GM21723 (cell line): ENCODE results near the gene TUBA1C.
A peak's percentile ranks its signal among the peaks of the same experiment; 100 is the strongest.
"Not testable (repeated sequence)": the region's sequence is repeated elsewhere in the genome, so short reads cannot be mapped to it uniquely, and the experiment has no call there.

Experiments used
- ATAC-seq: cut with Tn5 transposase; IDR thresholded peaks from one replicate; pipeline ENCODE4 v1.9.1; 2021; ENCODE audit warnings: mild to moderate bottlenecking, moderate library complexity; ENCODE audit not compliant: unreplicated experiment

The TUBA1C gene

GRCh38 chr12:49255456-49255855 is 9.4 kb upstream of the TUBA1C start:
- ATAC-seq, result not testable (repeated sequence)

DNA sequence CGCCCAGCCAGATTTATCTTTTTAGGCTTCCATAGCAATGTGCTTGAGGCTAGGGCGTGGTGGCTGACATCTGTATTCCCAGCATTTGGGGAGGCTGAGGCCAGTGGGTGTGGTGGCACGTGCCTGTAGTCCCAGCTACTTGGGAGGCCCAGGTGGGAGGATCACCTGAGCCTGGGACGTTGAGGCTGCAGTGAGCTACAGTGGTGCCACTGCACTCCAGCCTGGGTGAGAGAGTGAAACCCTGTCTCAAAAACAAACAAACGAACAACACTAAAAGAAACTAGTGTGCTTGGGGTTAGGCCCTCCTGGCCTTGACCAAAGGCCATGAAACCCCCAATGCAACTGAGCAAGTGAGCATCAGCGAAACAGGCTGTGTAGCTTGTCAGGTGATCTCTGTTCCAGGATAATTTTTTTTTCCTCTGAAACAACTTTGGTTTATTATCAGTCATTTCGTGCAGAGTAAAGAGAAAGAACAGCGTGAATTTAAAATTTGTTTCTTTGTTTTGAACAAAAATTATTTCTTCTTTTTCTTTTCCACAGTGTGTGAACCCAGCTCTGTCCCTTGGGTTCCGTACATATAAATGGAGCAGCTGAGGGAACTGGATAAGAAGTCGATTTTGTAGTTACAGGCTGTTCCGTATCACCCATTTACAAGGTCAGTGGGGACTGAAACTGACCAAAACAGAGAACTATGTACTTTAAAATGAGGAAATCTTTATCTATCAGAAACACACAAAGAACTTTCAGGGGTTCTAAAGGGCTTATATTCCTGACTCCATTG is 8.8 kb upstream of the TUBA1C start:
- no peak for ATAC-seq

DNA sequence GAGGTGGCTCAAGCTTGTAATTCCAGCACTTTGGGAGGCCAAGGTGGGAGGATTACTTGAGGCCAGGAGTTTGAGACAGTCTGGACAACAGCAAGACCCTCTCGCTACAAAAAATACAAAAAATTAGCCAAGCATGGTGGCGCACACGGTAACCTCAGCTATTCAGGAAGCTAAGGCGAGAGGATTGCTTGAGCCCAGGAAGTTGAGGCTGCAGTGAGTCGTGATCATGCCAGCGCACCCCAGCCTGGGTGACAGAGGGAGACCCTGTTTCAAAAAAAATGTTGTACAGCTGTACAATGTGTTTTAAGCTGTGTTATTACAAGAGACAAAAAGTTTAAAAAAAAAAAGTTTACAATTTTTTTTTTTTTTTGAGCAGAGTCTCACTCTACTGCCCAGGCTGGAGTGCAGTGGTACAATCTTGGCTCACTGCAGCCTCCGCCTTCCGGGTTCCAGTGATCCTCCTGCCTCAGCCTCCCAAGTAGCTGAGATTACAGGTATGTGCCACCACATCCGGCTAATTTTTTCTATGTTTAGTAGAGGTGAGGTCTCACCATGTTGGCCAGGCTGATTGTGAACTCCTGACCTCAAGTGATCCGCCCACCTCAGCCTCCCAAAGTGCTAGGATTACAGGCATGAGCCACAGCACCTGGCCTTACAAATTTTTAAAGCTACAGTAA is 7.2 kb upstream of the TUBA1C start:
- not testable (repeated sequence) for ATAC-seq

- ATAC-seq, result no peak
These were observed 5.4 kb upstream of the TUBA1C start for GRCh38 chr12:49259452-49259851.

DNA sequence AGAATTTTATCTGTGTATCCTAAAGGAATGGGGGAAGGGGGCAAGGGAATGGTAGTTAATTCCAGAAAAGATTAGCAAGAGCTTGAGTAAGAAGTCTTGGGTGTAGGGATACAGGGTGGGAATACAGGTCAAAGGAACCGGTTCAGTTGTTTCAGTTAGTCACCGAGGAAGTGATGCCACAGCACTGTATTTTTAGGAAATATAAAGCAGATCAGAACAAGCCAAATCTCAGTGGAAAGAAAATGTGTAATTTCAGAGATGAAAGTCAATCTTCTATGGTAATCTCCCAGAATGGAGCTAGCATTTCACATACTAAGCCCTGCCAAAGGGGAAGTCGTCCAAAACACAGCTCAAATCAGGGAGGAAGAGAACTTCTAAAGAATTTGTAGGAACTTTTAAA is 4.7 kb upstream of the TUBA1C start:
- no peak for ATAC-seq

DNA sequence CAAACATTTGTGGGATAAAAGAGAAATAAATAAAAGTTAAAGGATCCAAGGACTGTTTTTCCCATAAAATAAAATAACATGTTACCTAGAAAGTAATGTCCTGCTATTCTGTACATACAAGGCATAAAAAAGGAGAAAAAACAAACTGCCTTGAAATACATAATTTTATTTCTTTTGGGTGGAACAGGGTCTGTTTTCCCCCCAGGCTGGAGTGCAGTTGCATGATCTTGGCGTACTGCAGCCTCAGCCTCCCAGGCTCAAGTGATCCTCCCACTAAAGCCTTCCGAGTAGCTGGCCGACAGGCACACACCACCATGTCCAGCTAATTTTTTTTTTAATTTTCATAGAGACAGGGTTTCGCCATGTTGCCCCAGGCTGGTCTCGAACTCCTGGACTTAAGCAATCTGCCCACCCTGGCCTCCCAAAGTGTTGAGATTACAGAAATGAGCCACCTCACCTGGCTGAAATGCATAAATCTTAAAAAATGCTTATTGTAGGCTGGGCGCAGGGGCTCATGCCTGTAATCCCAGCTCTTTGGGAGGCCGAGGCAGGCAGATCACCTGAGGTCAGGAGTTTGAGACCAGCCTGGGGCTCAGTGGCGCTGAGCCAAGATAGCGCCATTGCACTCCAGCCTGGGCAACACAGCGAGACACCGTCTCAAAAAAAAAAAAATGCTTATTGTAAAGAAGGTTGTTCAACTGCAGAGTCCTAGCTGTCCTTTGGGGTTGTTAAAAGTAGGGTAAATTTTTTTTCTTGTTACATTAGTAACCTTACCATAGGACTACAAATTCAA is 4.1 kb upstream of the TUBA1C start:
- no peak for ATAC-seq

GRCh38 chr12:49261721-49262120 is 3.2 kb upstream of the TUBA1C start:
- ATAC-seq, result no peak

DNA sequence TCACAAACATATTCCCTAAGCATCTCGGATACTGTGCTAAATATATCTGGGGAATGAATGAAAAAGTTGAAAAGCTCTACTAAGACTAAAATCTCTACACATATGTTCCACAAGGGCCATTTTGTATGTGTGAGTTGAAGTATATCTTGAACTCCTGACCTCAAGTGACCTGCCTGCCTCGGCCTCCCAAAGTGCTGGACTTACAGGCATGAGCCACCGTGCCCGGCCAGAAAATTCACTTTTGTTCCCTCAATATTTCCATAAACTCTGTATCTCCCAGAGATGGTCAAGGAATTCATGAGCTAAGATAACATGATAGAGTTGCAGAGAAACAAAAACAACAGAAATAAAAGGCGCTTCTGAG is 1.5 kb upstream of the TUBA1C start:
- no peak for ATAC-seq

GRCh38 chr12:49264466-49264872 is 413 bp upstream of the TUBA1C start:
- peak; percentile 27 for ATAC-seq

DNA sequence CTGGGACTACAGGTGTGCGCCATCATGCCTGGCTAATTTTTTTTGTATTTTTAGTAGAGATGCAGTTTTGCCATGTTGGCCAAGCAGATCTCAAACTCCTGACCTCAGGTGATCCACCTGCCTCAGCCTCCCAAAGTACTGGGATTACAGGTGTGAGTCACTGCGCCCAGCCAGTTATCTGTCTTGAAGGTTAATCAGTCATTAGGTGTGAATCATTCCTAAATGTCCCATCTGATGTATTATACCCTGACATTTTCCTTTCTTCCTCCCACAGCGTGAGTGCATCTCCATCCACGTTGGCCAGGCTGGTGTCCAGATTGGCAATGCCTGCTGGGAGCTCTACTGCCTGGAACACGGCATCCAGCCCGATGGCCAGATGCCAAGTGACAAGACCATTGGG is 4.3 kb downstream of the TUBA1C start:
- ATAC-seq, result not testable (repeated sequence)

DNA sequence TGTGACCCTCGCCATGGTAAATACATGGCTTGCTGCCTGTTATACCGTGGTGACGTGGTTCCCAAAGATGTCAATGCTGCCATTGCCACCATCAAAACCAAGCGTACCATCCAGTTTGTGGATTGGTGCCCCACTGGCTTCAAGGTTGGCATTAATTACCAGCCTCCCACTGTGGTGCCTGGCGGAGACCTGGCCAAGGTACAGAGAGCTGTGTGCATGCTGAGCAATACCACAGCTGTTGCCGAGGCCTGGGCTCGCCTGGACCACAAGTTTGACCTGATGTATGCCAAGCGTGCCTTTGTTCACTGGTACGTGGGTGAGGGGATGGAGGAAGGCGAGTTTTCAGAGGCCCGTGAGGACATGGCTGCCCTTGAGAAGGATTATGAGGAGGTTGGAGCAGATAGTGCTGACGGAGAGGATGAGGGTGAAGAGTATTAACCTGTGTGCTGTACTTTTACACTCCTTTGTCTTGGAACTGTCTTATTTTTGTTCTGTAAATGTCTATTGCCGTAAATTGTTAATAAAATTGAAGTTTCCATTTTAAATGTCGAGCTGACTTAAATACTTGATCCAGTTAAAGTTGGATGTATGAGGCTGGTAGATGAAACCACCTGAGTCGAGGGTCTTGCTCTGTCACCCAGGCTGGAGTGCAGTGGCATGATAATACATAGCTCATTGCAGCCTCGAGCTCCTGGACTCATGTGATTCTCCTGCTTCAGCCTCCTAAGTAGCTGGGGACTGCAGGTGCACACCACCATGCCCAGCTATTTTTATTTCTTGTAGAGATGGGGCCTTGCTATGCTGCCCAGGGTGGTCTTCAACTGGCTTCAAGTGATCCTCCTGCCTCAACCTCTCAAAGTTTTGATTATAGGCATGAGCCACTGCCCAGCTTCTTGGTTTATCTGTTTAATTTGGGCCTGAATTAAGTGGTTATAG is 8.2 kb downstream of the TUBA1C start:
- no peak for ATAC-seq

GRCh38 chr12:49273726-49274395 is 9.0 kb downstream of the TUBA1C start:
- no peak for ATAC-seq

- no peak for ATAC-seq
These were observed 9.7 kb downstream of the TUBA1C start for GRCh38 chr12:49274396-49275069.

GRCh38 chr12:49276304-49277290 is 11.7 kb downstream of the TUBA1C start:
- no peak for ATAC-seq

- no peak for ATAC-seq
These were observed 12.6 kb downstream of the TUBA1C start for GRCh38 chr12:49277466-49277865.

- ATAC-seq, result no peak
These were observed 14.9 kb downstream of the TUBA1C start for GRCh38 chr12:49279706-49280159.

DNA sequence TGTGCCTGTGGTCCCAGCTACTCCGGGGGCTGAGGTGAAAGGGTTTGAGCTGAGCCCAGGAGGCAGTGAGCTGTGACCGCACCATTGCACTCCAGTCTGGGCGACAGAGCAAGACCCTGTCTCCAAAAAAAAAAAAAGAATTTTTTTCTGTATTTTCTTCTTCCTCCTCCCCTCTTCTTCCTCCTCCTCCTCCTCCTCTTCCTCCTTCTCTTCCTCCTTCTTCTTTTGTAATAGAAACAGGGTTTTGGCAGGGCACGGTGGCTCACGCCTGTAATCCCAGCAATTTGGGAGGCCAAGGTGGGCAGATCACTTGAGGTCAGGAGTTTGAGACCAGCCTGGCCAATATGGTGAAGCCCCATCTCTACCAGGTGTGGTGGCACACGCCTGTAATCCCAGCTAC is 15.7 kb downstream of the TUBA1C start:
- ATAC-seq, result not testable (repeated sequence)

GRCh38 chr12:49282302-49282701 is 17.4 kb downstream of the TUBA1C start:
- ATAC-seq, result no peak
